ENCODE measurements around the gene SCAI.
"Not testable (repeated sequence)": the region's sequence is repeated elsewhere in the genome, so short reads cannot be mapped to it uniquely, and the experiment has no call there.

The SCAI gene

GRCh38 chr9:125103021-125103420 is 40.3 kb downstream of the SCAI start:
- DNase-seq, result no peak

- DNase-seq, result no peak
Observed at GRCh38 chr9:125100822-125101221, 42.5 kb downstream of the SCAI start.

- no peak for DNase-seq
Observed at GRCh38 chr9:125099816-125100215, 43.5 kb downstream of the SCAI start.

- DNase-seq, result no peak
Observed at GRCh38 chr9:125095821-125096443, 47.4 kb downstream of the SCAI start.

GRCh38 chr9:125091121-125091520 is 52.2 kb downstream of the SCAI start:
- DNase-seq, result no peak

GRCh38 chr9:125089331-125089730 is 54.0 kb downstream of the SCAI start:
- no peak for DNase-seq

GRCh38 chr9:125088752-125089151 is 54.6 kb downstream of the SCAI start:
- no peak for DNase-seq

GRCh38 chr9:125085703-125086477 is 57.4 kb downstream of the SCAI start:
- DNase-seq, result no peak

GRCh38 chr9:125082197-125082596 is 61.1 kb downstream of the SCAI start:
- DNase-seq, result not testable (repeated sequence)

- DNase-seq, result not testable (repeated sequence)
Observed at GRCh38 chr9:125080797-125081196, 62.5 kb downstream of the SCAI start.

GRCh38 chr9:125079931-125080330 is 63.4 kb downstream of the SCAI start:
- no peak for DNase-seq

GRCh38 chr9:125075997-125076396 is 67.3 kb downstream of the SCAI start:
- DNase-seq, result no peak

- no peak for DNase-seq
Observed at GRCh38 chr9:125074976-125075375, 68.4 kb downstream of the SCAI start.

GRCh38 chr9:125066839-125067619 is 76.3 kb downstream of the SCAI start:
- DNase-seq, result no peak

GRCh38 chr9:125061391-125061790 is 81.9 kb downstream of the SCAI start:
- no peak for DNase-seq

GRCh38 chr9:125049212-125050049 is 93.9 kb downstream of the SCAI start:
- no peak for DNase-seq

GRCh38 chr9:125043631-125044030 is 99.7 kb downstream of the SCAI start:
- no peak for DNase-seq

- no peak for DNase-seq
Observed at GRCh38 chr9:125043148-125043547, 100.2 kb downstream of the SCAI start.

GRCh38 chr9:125038166-125038565 is 105.2 kb downstream of the SCAI start:
- no peak for DNase-seq

GRCh38 chr9:125028041-125028440 is 115.3 kb downstream of the SCAI start:
- no peak for DNase-seq

- DNase-seq, result no peak
Observed at GRCh38 chr9:125024917-125025316, 118.4 kb downstream of the SCAI start.

- no peak for DNase-seq
Observed at GRCh38 chr9:125021069-125021468, 122.3 kb downstream of the SCAI start.

- not testable (repeated sequence) for DNase-seq
Observed at GRCh38 chr9:125015655-125016054, 127.7 kb downstream of the SCAI start.
